Brain microvascular endothelial cell (primary cell): ENCODE results near the gene SLC25A34.

Source experiments
- DNase-seq: peaks from one replicate; pipeline ENCODE4 v3.0.0-alpha.2; 2020
- H3K27ac ChIP-seq: fragments of 250-450 bp; sonication (Bioruptor Pico); 2 replicates; pipeline ENCODE4 v1.5.1; 2020; ENCODE audit warnings: mild to moderate bottlenecking, moderate library complexity
- H3K27me3 ChIP-seq: fragments of 250-450 bp; sonication (Bioruptor Pico); replicated peaks from 2 replicates; pipeline ENCODE4 v1.5.1; 2020; ENCODE audit warnings: mild to moderate bottlenecking
- H3K36me3 ChIP-seq: fragments of 250-450 bp; sonication (Bioruptor Pico); replicated peaks from 2 replicates; pipeline ENCODE4 v1.5.1; 2020; ENCODE audit warnings: mild to moderate bottlenecking
- H3K4me3 ChIP-seq: 2 replicates; pipeline ENCODE4 v1.5.1; 2011; ENCODE audit warnings: low read depth, mild to moderate bottlenecking, control low read depth, low read length, moderate library complexity
- in situ Hi-C: cut with HindIII; loops from 2 replicates; pipeline ENCODE4 v1.10.0; 2017; ENCODE audit warnings: low sequenced_read_pairs, low pct_ligation_motif_present
- TF ChIP-seq, protein P1 (sequence below): IDR thresholded peaks from 2 replicates; pipeline ENCODE4 v1.5.1; 2011; ENCODE audit warnings: low read depth, mild to moderate bottlenecking, moderate library complexity, low read length, control low read depth, inconsistent platforms; ENCODE audit errors: missing control alignments

SLC25A34 gene

DNA sequence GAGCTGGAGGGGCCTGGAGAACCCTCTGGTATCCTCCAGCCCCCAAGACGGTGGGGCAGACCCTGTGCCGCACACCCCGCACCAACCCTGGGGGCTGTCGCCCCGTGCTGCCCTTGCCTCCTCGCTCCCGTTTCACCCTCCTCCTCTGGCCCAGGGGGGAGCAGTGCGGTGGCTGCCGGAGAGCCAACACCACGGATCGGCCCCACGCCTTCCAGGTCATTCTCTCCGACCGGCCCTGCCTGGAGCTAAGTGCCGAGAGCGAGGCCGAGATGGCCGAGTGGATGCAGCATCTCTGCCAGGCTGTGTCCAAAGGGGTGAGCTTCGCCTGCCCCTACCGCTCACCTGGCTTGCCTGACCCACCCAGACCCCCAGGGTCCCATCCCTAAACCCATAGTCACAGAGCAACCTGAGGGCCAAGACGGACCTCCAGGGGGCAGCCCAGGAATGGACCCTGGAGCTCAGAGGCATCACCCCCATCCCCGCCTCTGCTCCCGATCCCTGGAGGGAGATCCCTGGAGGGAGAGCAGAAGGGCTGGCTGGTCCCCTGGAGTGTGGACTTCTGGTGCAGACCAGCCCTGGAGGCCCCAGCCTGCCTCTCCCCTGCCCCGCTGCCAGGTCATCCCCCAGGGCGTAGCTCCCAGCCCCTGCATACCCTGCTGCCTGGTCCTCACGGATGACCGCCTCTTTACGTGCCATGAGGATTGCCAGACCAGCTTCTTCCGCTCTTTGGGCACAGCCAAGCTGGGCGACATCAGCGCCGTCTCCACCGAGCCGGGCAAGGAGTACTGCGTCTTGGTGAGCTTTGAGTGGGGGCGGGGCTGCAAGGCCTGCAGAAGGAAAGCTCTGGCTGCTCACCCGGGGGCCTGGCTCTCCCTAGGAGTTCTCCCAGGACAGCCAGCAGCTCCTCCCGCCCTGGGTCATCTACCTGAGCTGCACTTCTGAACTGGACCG is 4.0 kb upstream of the SLC25A34 start:
- no peak for DNase-seq
- Histone ChIP-seq H3K4me3 (no peak overlapping the region), H3K36me3 (peaks cover 62% of the 10 kb centered on the region), H3K27me3 (no peaks in the 10 kb centered on the region), H3K27ac (no peak overlapping the region)
- in situ Hi-C loops = no loop called here
- TF ChIP-seq, protein P1, sequence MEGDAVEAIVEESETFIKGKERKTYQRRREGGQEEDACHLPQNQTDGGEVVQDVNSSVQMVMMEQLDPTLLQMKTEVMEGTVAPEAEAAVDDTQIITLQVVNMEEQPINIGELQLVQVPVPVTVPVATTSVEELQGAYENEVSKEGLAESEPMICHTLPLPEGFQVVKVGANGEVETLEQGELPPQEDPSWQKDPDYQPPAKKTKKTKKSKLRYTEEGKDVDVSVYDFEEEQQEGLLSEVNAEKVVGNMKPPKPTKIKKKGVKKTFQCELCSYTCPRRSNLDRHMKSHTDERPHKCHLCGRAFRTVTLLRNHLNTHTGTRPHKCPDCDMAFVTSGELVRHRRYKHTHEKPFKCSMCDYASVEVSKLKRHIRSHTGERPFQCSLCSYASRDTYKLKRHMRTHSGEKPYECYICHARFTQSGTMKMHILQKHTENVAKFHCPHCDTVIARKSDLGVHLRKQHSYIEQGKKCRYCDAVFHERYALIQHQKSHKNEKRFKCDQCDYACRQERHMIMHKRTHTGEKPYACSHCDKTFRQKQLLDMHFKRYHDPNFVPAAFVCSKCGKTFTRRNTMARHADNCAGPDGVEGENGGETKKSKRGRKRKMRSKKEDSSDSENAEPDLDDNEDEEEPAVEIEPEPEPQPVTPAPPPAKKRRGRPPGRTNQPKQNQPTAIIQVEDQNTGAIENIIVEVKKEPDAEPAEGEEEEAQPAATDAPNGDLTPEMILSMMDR = no peak

DNA sequence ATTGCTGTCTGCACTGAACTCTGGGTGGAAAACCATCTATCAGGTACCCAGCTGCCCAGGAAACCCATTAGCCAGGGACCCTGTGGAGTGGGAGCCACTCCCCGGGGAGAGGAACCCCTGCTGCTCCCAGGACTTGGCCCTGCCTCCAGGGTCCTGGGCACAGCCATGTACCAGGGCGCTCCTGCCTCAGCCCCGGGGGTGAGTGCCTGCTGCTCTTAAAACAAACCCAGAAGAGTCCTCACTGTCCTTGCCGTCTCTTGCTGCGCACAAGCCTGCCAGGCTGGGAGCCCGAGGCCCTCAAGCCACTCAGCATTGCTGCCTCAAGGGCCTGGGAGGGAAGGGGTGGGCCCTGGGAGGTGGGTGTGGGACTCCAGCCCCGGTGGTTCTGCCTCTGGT is 3.4 kb upstream of the SLC25A34 start:
- in situ Hi-C loops = no loop called here
- H3K36me3 ChIP-seq = peaks cover 57% of the 10 kb centered on the region
- no peaks in the 10 kb centered on the region for H3K27me3 ChIP-seq
- H3K27ac ChIP-seq = no peak overlapping the region
- TF ChIP-seq, protein P1 = no peak
- no peak overlapping the region for H3K4me3 ChIP-seq
- no peak for DNase-seq

DNA sequence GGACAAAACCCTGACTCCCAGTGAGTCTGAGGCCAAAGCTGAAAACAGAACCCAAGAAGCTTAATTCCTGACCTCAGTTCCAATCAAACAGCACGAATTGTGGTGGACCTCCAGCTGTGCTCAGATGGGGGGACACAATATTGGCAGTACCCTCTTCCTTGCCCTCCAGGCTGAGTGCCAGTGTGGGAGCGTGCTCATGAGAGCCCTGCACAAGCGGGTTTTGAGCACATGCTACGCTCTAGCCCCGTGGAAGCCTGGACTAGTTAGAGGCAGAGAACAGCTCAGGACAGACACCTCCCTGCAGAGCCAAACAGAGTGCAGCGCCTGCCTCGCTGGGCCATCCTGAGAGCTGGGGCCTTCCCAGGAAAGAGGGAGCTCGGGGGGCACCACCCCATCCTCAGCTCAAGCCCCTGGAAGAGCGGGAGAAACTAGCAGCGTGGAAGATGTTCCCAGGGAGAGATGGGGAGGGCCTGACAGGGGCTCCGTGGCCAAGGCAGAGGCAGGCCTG is 2.8 kb upstream of the SLC25A34 start:
- peaks cover 51% of the 10 kb centered on the region for H3K36me3 ChIP-seq
- in situ Hi-C loops = no loop called here

DNA sequence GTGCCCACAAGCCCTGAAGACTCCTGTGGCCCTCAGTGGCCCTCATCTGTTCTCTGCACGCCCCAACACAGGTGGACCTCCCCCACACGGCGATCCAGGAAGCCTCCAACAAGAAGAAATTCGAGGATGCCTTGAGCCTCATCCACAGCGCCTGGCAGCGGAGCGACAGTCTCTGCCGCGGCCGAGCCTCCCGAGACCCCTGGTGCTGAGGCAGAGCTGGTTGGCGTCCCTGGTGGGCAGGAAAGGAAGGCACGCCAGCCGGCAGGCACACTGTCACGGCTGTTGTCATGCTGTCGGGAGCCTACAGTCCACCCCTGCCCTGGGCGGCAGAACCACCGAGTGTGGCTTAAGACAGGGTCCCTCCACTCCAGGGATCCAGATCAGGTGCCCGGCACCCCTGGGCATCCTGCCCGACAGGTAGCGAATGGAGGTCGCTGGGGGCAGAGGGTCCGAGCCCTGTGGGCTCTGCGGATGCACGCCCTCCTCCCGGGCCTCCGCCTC is 2.3 kb upstream of the SLC25A34 start:
- no peak for DNase-seq
- Histone ChIP-seq H3K27ac (no peak overlapping the region), H3K4me3 (no peak overlapping the region), H3K36me3 (peaks cover 46% of the 10 kb centered on the region), H3K27me3 (no peaks in the 10 kb centered on the region)
- TF ChIP-seq, protein P1 = no peak
- in situ Hi-C loops = no loop called here

More for the DNA sequence above, 2.8 kb upstream of the SLC25A34 start:
- H3K27ac ChIP-seq = no peak overlapping the region
- H3K27me3 ChIP-seq = no peaks in the 10 kb centered on the region
- TF ChIP-seq, protein P1 = no peak
- no peak for DNase-seq
- no peak overlapping the region for H3K4me3 ChIP-seq

DNA sequence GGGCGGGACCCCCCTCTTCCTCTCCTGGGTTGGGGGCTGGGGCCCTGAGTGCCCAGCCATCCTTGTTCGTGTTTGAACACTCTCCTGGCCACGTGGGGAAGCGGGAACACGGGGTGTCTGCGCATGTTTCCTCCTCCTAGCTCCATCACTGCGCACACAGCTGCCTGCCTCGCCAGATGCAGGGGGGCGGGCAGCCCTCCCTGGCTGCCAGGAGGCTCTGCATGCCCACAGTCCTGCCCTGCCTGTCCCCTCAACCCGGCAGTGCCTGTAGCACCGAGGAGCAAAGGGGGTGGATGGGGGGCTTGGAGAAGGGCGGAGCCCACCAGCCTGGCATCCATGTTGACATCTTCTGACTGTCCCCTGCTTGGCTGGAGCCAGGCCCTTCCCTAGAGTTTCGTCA is 1.8 kb upstream of the SLC25A34 start:
- peaks cover 42% of the 10 kb centered on the region for H3K36me3 ChIP-seq
- H3K4me3 ChIP-seq = no peak overlapping the region
- no peak overlapping the region for H3K27ac ChIP-seq
- H3K27me3 ChIP-seq = no peaks in the 10 kb centered on the region
- no peak for DNase-seq
- TF ChIP-seq, protein P1 = no peak
- in situ Hi-C loops = no loop called here
